CD4-positive, alpha-beta T cell (primary cell): Measurements from ENCODE around the gene JAG1. TPM values are rescaled to one million over a fixed set of nuclear protein-coding genes. Genes with fewer than 3 reads are reported as not detected.

Source experiments
- ATAC-seq: fragments of 200-7000 bp; cut with Tn5 transposase; one replicate; pipeline ENCODE4 v1.10.0; 2022; ENCODE audit warnings: mild to moderate bottlenecking; ENCODE audit not compliant: poor library complexity
- CTCF ChIA-PET: fragments of 350-600 bp; sonication (Branson Sonifier 250); formaldehyde crosslinking; loops from one replicate; lab custom pipeline; 2021; ENCODE audit warnings: antibody characterized with exemption, inconsistent platforms; lab: Charles Lee
- POLR2A ChIA-PET: fragments of 350-600 bp; sonication (Branson Sonifier 250); formaldehyde crosslinking; loops from one replicate; lab custom pipeline; 2021; ENCODE audit warnings: antibody characterized with exemption, inconsistent platforms; lab: Charles Lee
- DNase-seq, 14 experiments: peaks; one replicate each; pipeline ENCODE4 v3.0.0-alpha.2; 2013 to 2020; ENCODE audit warnings: mixed read lengths in 2 of 14
- H3K27ac ChIP-seq, 2 donors: one replicate each; pipeline versions ENCODE4 v1.5.1 to v1.7.0; 2013; ENCODE audit warnings: low read length in 2 of 2, low read depth in 1 of 2, mild to moderate bottlenecking in 1 of 2
- H3K27me3 ChIP-seq, 2 experiments: 1 replicate in 1 of 2; 2 replicates in 1 of 2; pipeline versions ENCODE4 v1.6.1 to v1.7.0; 2013; ENCODE audit warnings: low read length in 2 of 2, control low read depth in 1 of 2, mild to moderate bottlenecking in 1 of 2, moderate library complexity in 1 of 2; ENCODE audit not compliant: insufficient read depth in 2 of 2, control insufficient read depth in 1 of 2
- H3K36me3 ChIP-seq: one replicate; pipeline ENCODE4 v1.6.1; 2013; ENCODE audit warnings: low read length, control low read depth; ENCODE audit not compliant: insufficient read depth
- H3K4me1 ChIP-seq: one replicate; pipeline ENCODE4 v1.6.1; 2013; ENCODE audit warnings: low read length, control low read depth; ENCODE audit not compliant: insufficient read depth
- H3K4me3 ChIP-seq: one replicate; pipeline ENCODE4 v1.5.1; 2013; ENCODE audit warnings: mild to moderate bottlenecking, low read length, moderate library complexity
- H3K9me3 ChIP-seq, 2 experiments: 1 replicate in 1 of 2; 2 replicates in 1 of 2; pipeline versions ENCODE4 v1.6.1 to v1.7.0; 2013; ENCODE audit warnings: low read length in 2 of 2, mild to moderate bottlenecking in 2 of 2, control low read depth in 1 of 2, moderate library complexity in 1 of 2; ENCODE audit not compliant: control insufficient read depth in 1 of 2, insufficient read depth in 1 of 2
- H3K27ac Mint-ChIP-seq: one replicate; pipeline ENCODE4 v1.8.0; 2020; ENCODE audit warnings: mixed read lengths
- H3K27me3 Mint-ChIP-seq: one replicate; pipeline ENCODE4 v1.8.0; 2021; ENCODE audit warnings: mixed read lengths
- H3K36me3 Mint-ChIP-seq: one replicate; pipeline ENCODE4 v1.8.0; 2021; ENCODE audit warnings: low read depth, mixed read lengths
- H3K4me1 Mint-ChIP-seq: one replicate; pipeline ENCODE4 v1.8.0; 2021; ENCODE audit warnings: low read depth, mixed read lengths
- H3K4me3 Mint-ChIP-seq: one replicate; pipeline ENCODE4 v1.8.0; 2020; ENCODE audit warnings: mild to moderate bottlenecking, mixed read lengths
- H3K9me3 Mint-ChIP-seq: one replicate; pipeline ENCODE4 v1.8.0; 2020; ENCODE audit warnings: mixed read lengths
- intact Hi-C, 2 experiments: fragments of 100-400 bp; cut with DNase I in 1 of 2; cut with micrococcal nuclease in 1 of 2; formaldehyde crosslinking; loops; one replicate each; pipeline versions ENCODE4 v1.15.1 to v1.9.0; 2023 to 2025; cut with DNase I, micrococcal nuclease
- total RNA-seq, 174 experiments: library from RNA in 2 of 174; stranded (reverse) in 2 of 174; gene quantifications; one replicate each; pipeline ENCODE4 v1.2.3 and lab custom pipeline; 2021 to 2026
- TF ChIP-seq, protein P1 (sequence below): fragments of 200-600 bp; IDR thresholded peaks from one replicate; pipeline ENCODE4 v1.8.0; 2022; ENCODE audit warnings: antibody characterized with exemption, mild to moderate bottlenecking

Gene JAG1
- total RNA-seq, 2 experiments from 2014 or later: 0.77 to 1.2 TPM

DNA sequence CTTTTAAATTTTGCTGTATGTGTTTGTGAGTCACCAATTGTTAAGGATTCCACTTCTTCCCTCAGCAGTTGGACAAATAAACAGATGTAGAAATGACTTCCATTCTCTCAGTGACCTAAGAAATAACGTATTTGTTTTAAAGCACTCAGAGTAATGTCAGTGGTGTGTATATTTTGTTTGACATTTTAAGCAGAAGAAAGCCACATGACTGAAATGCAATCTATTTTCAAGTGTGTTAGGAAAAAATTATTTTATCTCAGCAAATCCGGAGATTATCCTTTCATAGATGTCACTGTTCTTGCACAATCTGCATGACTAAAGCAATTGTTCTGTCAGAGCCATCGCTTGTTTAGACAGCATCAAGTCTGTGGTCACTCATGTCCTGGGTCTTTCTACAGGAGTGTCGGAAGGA is 77.1 kb downstream of the JAG1 start:
- no peaks in the 10 kb centered on the region for H3K4me1 ChIP-seq
- ATAC-seq (no peak), DNase-seq (peak in 1 of 14 experiments; percentile 8)
- no peak overlapping the region for H3K4me3 ChIP-seq
- no peaks in the 10 kb centered on the region for H3K27me3 ChIP-seq
- Mint-ChIP-seq H3K27ac (no peak overlapping the region), H3K4me3 (no peak overlapping the region), H3K9me3 (no peaks in the 10 kb centered on the region), H3K36me3 (peaks cover 44% of the 10 kb centered on the region), H3K4me1 (no peaks in the 10 kb centered on the region), H3K27me3 (no peaks in the 10 kb centered on the region)
- no peak overlapping the region for H3K27ac ChIP-seq
- H3K36me3 ChIP-seq: no peaks in the 10 kb centered on the region
- intact Hi-C loops: no loop called here
- CTCF ChIA-PET: interaction anchor here (1.1 kb wide), 1 partner anchor 9 kb away, joined by 3 read pairs; no protein-coding TSS in a partner anchor
- POLR2A ChIA-PET: no interaction called here
- H3K9me3 ChIP-seq: no peaks in the 10 kb centered on the region
- TF ChIP-seq, protein P1, sequence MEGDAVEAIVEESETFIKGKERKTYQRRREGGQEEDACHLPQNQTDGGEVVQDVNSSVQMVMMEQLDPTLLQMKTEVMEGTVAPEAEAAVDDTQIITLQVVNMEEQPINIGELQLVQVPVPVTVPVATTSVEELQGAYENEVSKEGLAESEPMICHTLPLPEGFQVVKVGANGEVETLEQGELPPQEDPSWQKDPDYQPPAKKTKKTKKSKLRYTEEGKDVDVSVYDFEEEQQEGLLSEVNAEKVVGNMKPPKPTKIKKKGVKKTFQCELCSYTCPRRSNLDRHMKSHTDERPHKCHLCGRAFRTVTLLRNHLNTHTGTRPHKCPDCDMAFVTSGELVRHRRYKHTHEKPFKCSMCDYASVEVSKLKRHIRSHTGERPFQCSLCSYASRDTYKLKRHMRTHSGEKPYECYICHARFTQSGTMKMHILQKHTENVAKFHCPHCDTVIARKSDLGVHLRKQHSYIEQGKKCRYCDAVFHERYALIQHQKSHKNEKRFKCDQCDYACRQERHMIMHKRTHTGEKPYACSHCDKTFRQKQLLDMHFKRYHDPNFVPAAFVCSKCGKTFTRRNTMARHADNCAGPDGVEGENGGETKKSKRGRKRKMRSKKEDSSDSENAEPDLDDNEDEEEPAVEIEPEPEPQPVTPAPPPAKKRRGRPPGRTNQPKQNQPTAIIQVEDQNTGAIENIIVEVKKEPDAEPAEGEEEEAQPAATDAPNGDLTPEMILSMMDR: no peak

DNA sequence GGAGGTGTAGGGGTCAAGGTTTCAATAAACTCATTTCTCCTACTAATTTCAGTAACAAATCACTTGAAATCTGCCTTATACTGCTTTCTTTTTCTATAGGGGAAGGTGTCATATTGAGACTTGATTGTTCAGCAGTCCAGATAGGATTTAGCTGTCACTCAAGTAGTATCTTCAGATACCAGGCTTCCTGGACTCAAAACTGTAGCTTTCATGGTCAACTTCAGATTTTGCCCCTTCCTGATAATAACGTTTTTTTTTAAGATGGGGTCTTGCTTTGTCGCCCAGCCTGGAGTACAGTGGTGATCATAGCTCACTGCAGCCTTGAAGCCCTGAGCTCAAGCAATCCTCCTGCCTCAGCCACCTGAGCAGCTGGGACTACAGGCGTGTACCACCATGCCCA is 77.8 kb downstream of the JAG1 start:
- H3K4me1 Mint-ChIP-seq: no peaks in the 10 kb centered on the region
- H3K36me3 Mint-ChIP-seq: peaks cover 37% of the 10 kb centered on the region
- intact Hi-C loops: no loop called here
- Histone ChIP-seq H3K9me3 (no peaks in the 10 kb centered on the region), H3K4me3 (no peak overlapping the region), H3K4me1 (no peaks in the 10 kb centered on the region), H3K27ac (no peak overlapping the region), H3K27me3 (no peaks in the 10 kb centered on the region), H3K36me3 (no peaks in the 10 kb centered on the region)
- TF ChIP-seq, protein P1: no peak
- no peaks in the 10 kb centered on the region for H3K9me3 Mint-ChIP-seq
- no peak overlapping the region for H3K27ac Mint-ChIP-seq
- ChIA-PET POLR2A (no interaction called here), CTCF (no interaction called here)
- H3K27me3 Mint-ChIP-seq: no peaks in the 10 kb centered on the region
- no peak for ATAC-seq
- H3K4me3 Mint-ChIP-seq: no peak overlapping the region
- DNase-seq: no peak

DNA sequence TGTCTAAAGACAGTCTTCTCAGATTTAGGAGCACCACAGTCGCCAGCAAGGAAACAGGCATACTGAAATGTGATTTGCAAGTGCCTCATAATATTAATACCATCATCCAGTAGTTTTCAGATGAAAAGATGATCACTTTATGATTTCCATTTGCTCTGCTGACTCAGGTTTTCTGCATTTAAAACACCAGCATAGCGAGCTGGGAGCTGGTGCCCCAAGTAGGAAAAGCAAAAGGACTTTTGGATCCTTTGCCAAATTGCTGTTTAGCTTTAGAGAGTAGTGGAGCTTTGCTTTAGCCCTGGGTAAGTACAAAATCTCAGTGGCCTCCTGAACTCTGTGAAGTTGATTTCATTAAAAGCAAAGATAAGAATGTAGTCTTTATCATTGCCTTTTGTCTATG is 78.5 kb downstream of the JAG1 start:
- CTCF ChIA-PET: no interaction called here
- intact Hi-C loops: no loop called here
- POLR2A ChIA-PET: no interaction called here

More for the DNA sequence above, 78.5 kb downstream of the JAG1 start:
- Mint-ChIP-seq H3K4me1 (no peaks in the 10 kb centered on the region), H3K27me3 (no peaks in the 10 kb centered on the region), H3K4me3 (no peak overlapping the region), H3K9me3 (no peaks in the 10 kb centered on the region), H3K36me3 (peaks cover 30% of the 10 kb centered on the region), H3K27ac (no peak overlapping the region)
- Histone ChIP-seq H3K27ac (no peak overlapping the region), H3K9me3 (no peaks in the 10 kb centered on the region), H3K4me1 (no peaks in the 10 kb centered on the region), H3K36me3 (no peaks in the 10 kb centered on the region), H3K27me3 (no peaks in the 10 kb centered on the region), H3K4me3 (no peak overlapping the region)
- no peak for DNase-seq
- TF ChIP-seq, protein P1: no peak
- no peak for ATAC-seq
